ENCODE data around the gene SERPINB10. TPM values are rescaled to one million over a fixed set of nuclear protein-coding genes. Genes with fewer than 3 reads are reported as not detected.

SERPINB10 gene
- total and polyA plus RNA-seq, 9 of the 15 experiments (the other 6 are each of a cell fraction or from before 2014, with no cell fraction given): not detected

- no peak for TF ChIP-seq ZMIZ1 (IDR thresholded peaks at IDR 0.05; ENCODE audit: low read depth in 2 of 2, low read length in 2 of 2)
Observed at GRCh38 chr18:63897072-63897471, 10.7 kb upstream of the SERPINB10 start (continued).

GRCh38 chr18:63899206-63899605 is 8.6 kb upstream of the SERPINB10 start:
- no peak for ATAC-seq
- Histone ChIP-seq H3K27ac (ENCODE audit: extremely low read depth, low read depth, low read length) (no peak overlapping the region), H3K79me2 (ENCODE audit: control insufficient read depth, insufficient read depth, low read length) (no peaks in the 10 kb centered on the region), H2AFZ (ENCODE audit: low read depth, low read length) (no peak overlapping the region), H3K9me3 (replicated peaks; ENCODE audit: control insufficient read depth, insufficient read depth, low read depth, low read length) (no peaks in the 10 kb centered on the region; the same call in 1 of the 2 replicates), H4K20me1 (replicated peaks; ENCODE audit: control insufficient read depth, insufficient read depth, low read length) (no peaks in the 10 kb centered on the region), H3K9me1 (ENCODE audit: control insufficient read depth, insufficient read depth, low read length) (no peaks in the 10 kb centered on the region), H3K36me3 (ENCODE audit: control insufficient read depth, insufficient read depth, low read length) (no peaks in the 10 kb centered on the region), H3K4me3 (no peak overlapping the region), H3K9ac (ENCODE audit: insufficient read depth in 1 of 2, low read depth in 2 of 2, low read length in 2 of 2) (no peak overlapping the region), H3K4me2 (ENCODE audit: insufficient read depth, low read length) (no peak overlapping the region), H3K27me3 (ENCODE audit: control insufficient read depth in 2 of 2, insufficient read depth in 2 of 2, low read length in 2 of 2) (no peaks in the 10 kb centered on the region), H3K4me1 (replicated peaks in 1 of 2; ENCODE audit: control insufficient read depth in 2 of 2, insufficient read depth in 2 of 2, low read length in 2 of 2) (no peaks in the 10 kb centered on the region)
- CTCF ChIA-PET (ENCODE audit: low intra/inter-chr PET ratio): no interaction called here
- in situ Hi-C loops (cut with MboI): no loop called here
- POLR2A ChIA-PET: no interaction called here
- no TSS peak for BruUV-seq (replicated peaks)
- DNase-seq (ENCODE audit: extremely low read depth in 1 of 4, low spot score in 3 of 4): no peak
- FAIRE-seq: no peak
- intact Hi-C loops (cut with micrococcal nuclease): no loop called here
- TF ChIP-seq AFF1 (IDR thresholded peaks at IDR 0.05; ENCODE audit: low read depth in 1 of 2, partially characterized antibody in 2 of 2) (no peak), HCFC1 (IDR thresholded peaks at IDR 0.05; ENCODE audit: low read depth, low read length) (no peak), ZNF408 (CRISPR knock-in tag; IDR thresholded peaks at IDR 0.05; ENCODE audit: low read depth) (no peak), ZSCAN32 (CRISPR knock-in tag; IDR thresholded peaks at IDR 0.05) (no peak), FOXJ2 (tag; IDR thresholded peaks at IDR 0.05) (no peak), PCBP2 (IDR thresholded peaks at IDR 0.05; ENCODE audit: low read depth, low read length, poor library complexity, severe bottlenecking) (no peak), ZNF143 (CRISPR knock-in tag; IDR thresholded peaks at IDR 0.05) (no peak), RBBP5 (IDR thresholded peaks at IDR 0.05; ENCODE audit: borderline replicate concordance, insufficient read depth, low read length, poor library complexity, severe bottlenecking) (no peak), NKRF (IDR thresholded peaks at IDR 0.05; ENCODE audit: borderline replicate concordance) (no peak), ZNF445 (CRISPR knock-in tag; IDR thresholded peaks at IDR 0.05; ENCODE audit: low read depth) (no peak)
